Measurements from ENCODE around the gene LOXL4.
A peak's percentile ranks its signal among the peaks of the same experiment; 100 is the strongest.

LOXL4 gene

DNA sequence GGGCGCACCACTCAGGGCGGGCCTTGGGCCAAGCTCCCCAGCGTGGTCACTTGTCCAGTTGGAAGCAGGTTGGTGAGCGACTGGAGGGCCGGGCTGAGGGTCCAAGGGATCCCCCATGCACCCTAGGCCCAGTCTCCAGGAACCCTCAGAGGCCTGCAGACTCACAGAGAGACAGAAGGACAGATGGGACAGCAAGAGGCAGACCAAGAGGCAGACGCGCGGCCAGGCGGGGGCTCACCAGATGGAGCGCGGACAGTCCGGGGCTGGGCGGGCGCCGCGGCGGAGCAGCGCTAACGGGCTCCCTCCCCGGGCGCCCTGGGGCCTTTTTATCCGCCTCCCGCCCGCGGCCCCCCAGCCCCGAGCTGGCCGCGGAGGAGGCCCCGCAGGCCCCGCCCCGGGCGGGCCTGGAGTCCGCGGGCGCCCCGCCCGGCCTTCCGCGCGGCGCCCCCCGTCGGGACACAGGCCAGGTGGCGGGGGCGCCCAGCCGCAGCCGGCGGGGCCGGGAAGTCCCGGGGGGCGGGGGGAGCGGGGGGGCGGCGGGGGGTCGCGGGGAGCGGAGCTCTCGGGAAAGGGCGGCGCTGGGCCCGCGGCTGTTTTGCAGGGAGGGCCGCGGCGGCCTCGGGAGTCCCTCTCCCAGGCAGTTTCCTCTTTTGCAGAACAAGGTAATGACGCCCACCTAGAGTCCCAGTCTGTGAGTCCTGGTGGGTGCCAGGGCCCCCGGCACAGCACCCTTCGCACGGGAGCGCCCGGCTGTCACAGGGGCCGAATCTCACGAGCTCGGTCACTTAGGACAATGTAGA lies at the start of gene LOXL4:
LOXL4 (minus strand) TSS at position 301 of the 800 bp plus-strand sequence. CDS start 5,175 bp downstream, outside the sequence.
- peak within 1 kb of the TSS; percentile 72 for H3K4me3 ChIP-seq (ENCODE audit: low read length)
- TF ChIP-seq, protein P1, sequence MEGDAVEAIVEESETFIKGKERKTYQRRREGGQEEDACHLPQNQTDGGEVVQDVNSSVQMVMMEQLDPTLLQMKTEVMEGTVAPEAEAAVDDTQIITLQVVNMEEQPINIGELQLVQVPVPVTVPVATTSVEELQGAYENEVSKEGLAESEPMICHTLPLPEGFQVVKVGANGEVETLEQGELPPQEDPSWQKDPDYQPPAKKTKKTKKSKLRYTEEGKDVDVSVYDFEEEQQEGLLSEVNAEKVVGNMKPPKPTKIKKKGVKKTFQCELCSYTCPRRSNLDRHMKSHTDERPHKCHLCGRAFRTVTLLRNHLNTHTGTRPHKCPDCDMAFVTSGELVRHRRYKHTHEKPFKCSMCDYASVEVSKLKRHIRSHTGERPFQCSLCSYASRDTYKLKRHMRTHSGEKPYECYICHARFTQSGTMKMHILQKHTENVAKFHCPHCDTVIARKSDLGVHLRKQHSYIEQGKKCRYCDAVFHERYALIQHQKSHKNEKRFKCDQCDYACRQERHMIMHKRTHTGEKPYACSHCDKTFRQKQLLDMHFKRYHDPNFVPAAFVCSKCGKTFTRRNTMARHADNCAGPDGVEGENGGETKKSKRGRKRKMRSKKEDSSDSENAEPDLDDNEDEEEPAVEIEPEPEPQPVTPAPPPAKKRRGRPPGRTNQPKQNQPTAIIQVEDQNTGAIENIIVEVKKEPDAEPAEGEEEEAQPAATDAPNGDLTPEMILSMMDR (conservative IDR thresholded peaks at IDR 0.05; ENCODE audit: low read length), result no peak
- peak; percentile 54 for DNase-seq (ENCODE audit: low read depth)

DNA sequence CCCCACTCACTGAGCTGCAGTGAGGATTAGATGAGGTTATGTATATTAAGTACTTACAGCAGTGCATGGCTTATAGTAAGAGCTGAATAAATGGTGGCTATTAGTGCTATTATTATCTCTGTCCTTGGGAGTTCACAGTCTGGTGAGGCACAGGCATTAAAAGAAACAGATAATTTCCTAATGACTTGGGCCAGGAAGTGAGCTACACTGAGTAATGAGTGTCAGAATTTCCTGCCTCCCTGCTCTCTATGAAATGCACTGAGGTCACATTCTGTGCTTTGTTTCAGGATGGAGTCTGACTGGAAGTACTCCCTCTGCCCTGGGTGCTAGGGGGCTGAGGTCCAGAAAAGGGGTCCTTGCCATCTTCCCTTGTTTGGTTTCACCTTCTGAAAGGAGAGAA lies 48.7 kb upstream of the LOXL4 start:
- peak; percentile 59 for DNase-seq (ENCODE audit: low read depth)

DNA sequence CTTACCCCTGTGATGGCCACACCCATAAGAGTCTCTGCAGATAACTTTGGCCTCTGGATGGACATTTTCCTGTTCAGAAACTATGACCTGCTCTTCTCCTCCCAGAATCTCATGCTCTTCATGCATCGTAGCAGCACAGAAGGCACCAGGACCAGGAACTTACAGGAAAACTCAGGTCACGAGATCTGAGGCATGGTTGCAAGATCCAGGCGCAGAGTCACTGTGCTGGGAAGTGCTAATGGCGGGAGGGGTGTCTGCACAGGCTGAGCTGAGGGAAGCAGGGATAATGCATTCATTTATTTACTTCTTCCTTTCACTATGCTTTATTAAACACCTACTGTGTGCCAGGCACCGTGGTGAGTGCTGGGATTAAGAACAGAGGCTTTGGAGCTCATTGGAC lies 48.2 kb upstream of the LOXL4 start:
- DNase-seq (ENCODE audit: low read depth), result no peak
- H3K4me3 ChIP-seq (ENCODE audit: low read length), result no peak overlapping the region
- TF ChIP-seq, protein P1 (conservative IDR thresholded peaks at IDR 0.05; ENCODE audit: low read length), result no peak

More for the DNA sequence above, 48.7 kb upstream of the LOXL4 start:
- no peak overlapping the region for H3K4me3 ChIP-seq (ENCODE audit: low read length)
- TF ChIP-seq, protein P1 (conservative IDR thresholded peaks at IDR 0.05; ENCODE audit: low read length), result no peak

DNA sequence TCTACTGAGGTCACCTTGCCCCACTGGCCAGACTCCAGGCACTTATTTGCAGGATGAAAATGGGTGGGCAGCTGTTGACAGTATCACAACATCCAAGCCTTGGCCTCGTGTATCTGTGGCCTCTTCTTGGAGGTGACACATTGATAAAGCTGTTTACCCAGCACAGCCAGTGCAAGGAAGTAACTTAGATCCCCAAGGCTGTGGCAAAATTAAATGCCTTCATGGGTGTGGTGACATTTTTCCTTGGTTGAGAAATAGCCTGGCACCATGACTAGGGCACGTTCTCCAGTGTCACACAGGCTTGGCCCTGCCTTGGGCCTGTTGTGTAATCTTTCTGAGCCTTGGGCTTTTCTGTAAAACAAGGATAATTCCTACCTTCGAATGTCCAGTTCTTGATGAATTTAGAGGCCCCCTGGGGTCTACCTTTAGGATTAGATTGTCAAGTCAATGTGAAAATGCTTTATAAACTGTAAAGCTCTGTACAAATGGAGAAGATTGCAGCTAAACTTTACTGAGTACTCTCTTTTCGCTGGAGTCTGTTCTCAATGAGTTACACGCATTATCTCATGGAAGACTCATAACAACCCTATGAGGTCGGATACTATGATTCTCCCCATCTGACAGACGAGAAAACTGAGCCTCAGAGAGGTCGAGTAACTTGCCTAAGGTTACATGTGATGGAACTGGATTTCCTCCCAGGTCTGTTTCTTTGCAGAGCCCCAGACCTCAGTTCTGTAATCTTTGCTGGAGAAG lies 46.7 kb upstream of the LOXL4 start:
- TF ChIP-seq, protein P1 (conservative IDR thresholded peaks at IDR 0.05; ENCODE audit: low read length), result no peak
- DNase-seq (ENCODE audit: low read depth), result peak; percentile 81
- H3K4me3 ChIP-seq (ENCODE audit: low read length), result no peak overlapping the region

GRCh38 chr10:98313598-98313997 lies 45.6 kb upstream of the LOXL4 start:
- no peak for DNase-seq (ENCODE audit: low read depth)
- no peak overlapping the region for H3K4me3 ChIP-seq (ENCODE audit: low read length)
- TF ChIP-seq, protein P1 (conservative IDR thresholded peaks at IDR 0.05; ENCODE audit: low read length), result no peak

DNA sequence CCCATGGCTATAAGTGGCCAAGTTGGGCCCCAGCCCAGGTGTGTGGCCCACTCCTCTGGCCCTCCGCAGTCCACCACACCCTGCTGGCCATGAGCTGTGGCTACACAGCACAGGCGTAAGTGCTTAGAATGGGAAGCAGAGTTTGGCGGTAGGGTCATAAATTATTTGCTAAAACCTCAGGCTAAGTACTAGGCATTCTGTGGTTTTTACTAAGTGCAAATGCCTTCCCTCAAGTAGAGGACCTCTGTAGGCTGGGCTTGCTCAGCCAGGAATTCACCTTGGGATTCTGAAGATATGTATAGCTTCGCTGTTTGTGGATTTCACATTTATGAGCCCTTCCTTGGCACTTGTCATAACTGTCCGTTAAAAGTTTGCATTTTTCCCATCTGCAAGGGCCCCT lies 44.8 kb upstream of the LOXL4 start:
- TF ChIP-seq, protein P1 (conservative IDR thresholded peaks at IDR 0.05; ENCODE audit: low read length), result no peak
- H3K4me3 ChIP-seq (ENCODE audit: low read length), result no peak overlapping the region
- DNase-seq (ENCODE audit: low read depth), result peak; percentile 31

Data from AG10803 (cell line).